ENCODE data around the gene SLC1A4.

DNA sequence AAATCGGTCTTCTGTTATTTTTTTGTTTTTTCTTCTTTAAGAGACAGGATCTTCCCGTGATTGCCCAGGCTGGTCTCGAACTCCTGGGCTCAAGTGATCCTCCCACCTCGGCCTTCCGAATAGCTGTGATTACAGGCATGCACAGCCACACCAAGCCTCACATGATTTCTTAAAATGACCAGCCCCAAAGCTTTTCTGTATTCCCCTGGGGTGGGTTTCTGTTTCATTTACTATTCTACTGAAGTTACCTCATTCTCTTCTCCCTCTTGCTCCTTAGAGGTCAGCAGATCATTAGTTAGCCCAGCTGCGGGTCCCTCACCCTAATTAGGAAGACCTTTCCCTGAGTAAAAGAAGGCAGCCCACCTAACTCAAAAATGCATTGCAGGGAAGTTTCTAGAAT is 27.6 kb downstream of the SLC1A4 start:
- no peak for TF ChIP-seq RFX5 (IDR thresholded peaks at IDR 0.05; ENCODE audit: low read length)
- TF ChIP-seq, protein P1, sequence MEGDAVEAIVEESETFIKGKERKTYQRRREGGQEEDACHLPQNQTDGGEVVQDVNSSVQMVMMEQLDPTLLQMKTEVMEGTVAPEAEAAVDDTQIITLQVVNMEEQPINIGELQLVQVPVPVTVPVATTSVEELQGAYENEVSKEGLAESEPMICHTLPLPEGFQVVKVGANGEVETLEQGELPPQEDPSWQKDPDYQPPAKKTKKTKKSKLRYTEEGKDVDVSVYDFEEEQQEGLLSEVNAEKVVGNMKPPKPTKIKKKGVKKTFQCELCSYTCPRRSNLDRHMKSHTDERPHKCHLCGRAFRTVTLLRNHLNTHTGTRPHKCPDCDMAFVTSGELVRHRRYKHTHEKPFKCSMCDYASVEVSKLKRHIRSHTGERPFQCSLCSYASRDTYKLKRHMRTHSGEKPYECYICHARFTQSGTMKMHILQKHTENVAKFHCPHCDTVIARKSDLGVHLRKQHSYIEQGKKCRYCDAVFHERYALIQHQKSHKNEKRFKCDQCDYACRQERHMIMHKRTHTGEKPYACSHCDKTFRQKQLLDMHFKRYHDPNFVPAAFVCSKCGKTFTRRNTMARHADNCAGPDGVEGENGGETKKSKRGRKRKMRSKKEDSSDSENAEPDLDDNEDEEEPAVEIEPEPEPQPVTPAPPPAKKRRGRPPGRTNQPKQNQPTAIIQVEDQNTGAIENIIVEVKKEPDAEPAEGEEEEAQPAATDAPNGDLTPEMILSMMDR (IDR thresholded peaks at IDR 0.05) = no peak
- TF ChIP-seq RAD21 (IDR thresholded peaks at IDR 0.05; ENCODE audit: low read length) = no peak
- TF ChIP-seq TCF12 (IDR thresholded peaks at IDR 0.05) = no peak
- TF ChIP-seq MEF2A (IDR thresholded peaks at IDR 0.05; ENCODE audit: borderline replicate concordance, low read depth) = no peak
- TF ChIP-seq POLR2AphosphoS5 (IDR thresholded peaks at IDR 0.05; ENCODE audit: low read depth, low read length) = no peak
- no peak for TF ChIP-seq YY1 (IDR thresholded peaks at IDR 0.05; ENCODE audit: low read depth)
- TF ChIP-seq SIN3A (IDR thresholded peaks at IDR 0.05; ENCODE audit: borderline replicate concordance, low read depth, low read length) = no peak
- TF ChIP-seq FOXJ3 (CRISPR knock-in tag; IDR thresholded peaks at IDR 0.05) = no peak
- no peak for TF ChIP-seq USF2 (IDR thresholded peaks at IDR 0.05; ENCODE audit: borderline replicate concordance, low read depth, low read length)

Data from SK-N-SH (cell line).